NCI-H1105 (cell line): Measurements from ENCODE around the gene MIP.
A peak's percentile ranks its signal among the peaks of the same experiment; 100 is the strongest.
"Not testable (repeated sequence)": the region's sequence is repeated elsewhere in the genome, so short reads cannot be mapped to it uniquely, and the experiment has no call there.

Source experiments
- DNase-seq: peaks from one replicate; lab custom pipeline; 2025; lab: John Stamatoyannopoulos, UW

The MIP gene

GRCh38 chr12:56468216-56469006 lies 14.0 kb upstream of the MIP start, which contains the start of gene SPRYD4:
TSS of gene SPRYD4 (plus strand) at chr12:56468578. CDS start at chr12:56468592, 14 bp downstream.
- DNase-seq: peak; percentile 71

- DNase-seq: no peak
These were observed 8.1 kb upstream of the MIP start for GRCh38 chr12:56462565-56462964.

- DNase-seq: no peak
These were observed 7.0 kb upstream of the MIP start for GRCh38 chr12:56461235-56462159.

GRCh38 chr12:56457817-56458216 lies 3.4 kb upstream of the MIP start:
- DNase-seq: no peak

- DNase-seq: no peak
These were observed 3.3 kb downstream of the MIP start for GRCh38 chr12:56451147-56451546.

GRCh38 chr12:56450241-56450640 lies 4.2 kb downstream of the MIP start:
- DNase-seq: no peak

- no peak for DNase-seq
These were observed 4.9 kb downstream of the MIP start for GRCh38 chr12:56449622-56449984.

- DNase-seq: peak; percentile 66
These were observed 5.4 kb downstream of the MIP start, which contains the start of gene TIMELESS for GRCh38 chr12:56448860-56449621. TSS of gene TIMELESS (minus strand) at chr12:56449426. CDS start at chr12:56434170, 15,256 bp downstream.

- not testable (repeated sequence) for DNase-seq
These were observed 11.2 kb downstream of the MIP start for GRCh38 chr12:56443208-56443607.

- DNase-seq: no peak
These were observed 16.9 kb downstream of the MIP start for GRCh38 chr12:56437430-56438176.

- DNase-seq: no peak
These were observed 19.6 kb downstream of the MIP start for GRCh38 chr12:56434828-56435227.

- DNase-seq: no peak
These were observed 22.6 kb downstream of the MIP start for GRCh38 chr12:56431850-56432249.

GRCh38 chr12:56431288-56431687 lies 23.2 kb downstream of the MIP start:
- no peak for DNase-seq

GRCh38 chr12:56425940-56426438 lies 28.5 kb downstream of the MIP start:
- no peak for DNase-seq

GRCh38 chr12:56425193-56425592 lies 29.3 kb downstream of the MIP start:
- DNase-seq: no peak

GRCh38 chr12:56420411-56420810 lies 34.0 kb downstream of the MIP start:
- DNase-seq: no peak

GRCh38 chr12:56417739-56418138 lies 36.7 kb downstream of the MIP start:
- no peak for DNase-seq

GRCh38 chr12:56414401-56414800 lies 40.1 kb downstream of the MIP start:
- DNase-seq: no peak

- no peak for DNase-seq
These were observed 41.1 kb downstream of the MIP start for GRCh38 chr12:56413392-56413791.

GRCh38 chr12:56411781-56412639 lies 42.4 kb downstream of the MIP start:
- no peak for DNase-seq
